ENCODE results near the gene MYOM3.

- TF ChIP-seq RAD21 (IDR thresholded peaks at IDR 0.05; ENCODE audit: low read length): no peak
- no peak for TF ChIP-seq CTCF (conservative IDR thresholded peaks at IDR 0.05; ENCODE audit: low read depth, low read length)
- no peak for TF ChIP-seq MAZ (IDR thresholded peaks at IDR 0.05; ENCODE audit: borderline replicate concordance, low read depth, low read length)
- TF ChIP-seq SMC3 (IDR thresholded peaks at IDR 0.05; ENCODE audit: low read depth, low read length): no peak
- TF ChIP-seq POLR2A (IDR thresholded peaks at IDR 0.05; ENCODE audit: low read depth, low read length): no peak
- TF ChIP-seq BHLHE40 (IDR thresholded peaks at IDR 0.05; ENCODE audit: low read depth, low read length): no peak
Observed at GRCh38 chr1:24149866-24150233, 37.9 kb upstream of the MYOM3 start.
